Astrocyte (in vitro differentiated cells and primary cell): ENCODE measurements around the gene OSBPL9.

ENCODE experiments used
- CTCF ChIP-seq: IDR thresholded peaks from 2 replicates; pipeline ENCODE4 v1.5.1; 2011; ENCODE audit warnings: low read depth, mild to moderate bottlenecking, inconsistent platforms, low read length, moderate library complexity; ENCODE audit not compliant: insufficient read depth
- EZH2 ChIP-seq: IDR thresholded peaks from 2 replicates; pipeline ENCODE4 v1.6.1; 2012; ENCODE audit warnings: mild to moderate bottlenecking, low read length, inconsistent platforms; ENCODE audit not compliant: insufficient read depth

DNA sequence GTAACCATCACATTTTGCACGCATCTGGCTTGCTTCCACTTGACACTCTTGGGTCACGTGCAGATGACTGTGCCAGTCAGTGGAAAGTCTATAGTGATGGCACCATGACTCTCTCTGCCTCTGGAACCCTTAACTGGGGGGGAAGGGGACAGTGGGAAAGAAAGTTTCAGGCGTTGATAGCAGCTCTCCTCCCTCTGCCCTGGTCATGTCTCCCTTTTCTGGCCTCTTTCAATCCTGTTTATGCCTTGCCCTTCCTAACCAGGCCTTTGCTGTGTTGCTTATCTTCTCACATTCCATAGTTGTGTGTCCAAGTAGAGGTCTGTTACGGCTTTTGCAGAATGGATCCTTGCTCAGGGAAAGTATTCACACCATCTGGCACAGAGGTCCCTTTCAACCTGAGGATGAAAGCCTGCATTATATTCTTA, 168.1 kb downstream of the OSBPL9 start:
- TF ChIP-seq CTCF (no peak), EZH2 (no peak)
